A549 treated with CpdA at 1 μM for 4 hours (cell line): ENCODE results near the gene MYL4. TPM values are rescaled to one million over a fixed set of nuclear protein-coding genes. Genes with fewer than 3 reads are reported as not detected.

Source experiments
- total RNA-seq: library from RNA; stranded (reverse); fragments of 200-300 nt; extraction: Qiagen RNA extraction; gene quantifications from 5 replicates; pipeline ENCODE4 v1.2.3, GENCODE V29; 2022; ENCODE audit warnings: low read depth

MYL4 gene
- 0.15 TPM in 1 of 5 replicates, not detected in the others for total RNA-seq

GRCh38 chr17:47208744-47209488, at the start of gene MYL4:
TSS of gene MYL4 (plus strand) at chr17:47209348. CDS start at chr17:47209423, 75 bp downstream.

GRCh38 chr17:47188876-47189731, 20.0 kb upstream of the MYL4 start, which contains the start of gene CDC27:
TSS of gene CDC27 (minus strand) at chr17:47189295. CDS start at chr17:47189172, 123 bp downstream.

GRCh38 chr17:47253541-47254402, 44.6 kb downstream of the MYL4 start, which contains the start of gene ITGB3:
TSS of gene ITGB3 (plus strand) at chr17:47253827. CDS start at chr17:47253862, 35 bp downstream.

Other genes starting within 250 kb of the MYL4 start
- gene RPRML, start 230.1 kb upstream of the MYL4 start, total RNA-seq = 0.29 to 0.84 TPM (median 0.72 TPM) in 4 of 5 replicates, not detected in the other
- 67.8 to 92.8 TPM (median 82.5 TPM) in 5 replicates for gene CDC27, start 20.1 kb upstream of the MYL4 start, total RNA-seq
- gene ITGB3, start 44.5 kb downstream of the MYL4 start, total RNA-seq = 2.7 to 5.8 TPM (median 4.5 TPM) in 5 replicates
- 1.1 to 2.8 TPM (median 2.1 TPM) in 5 replicates for gene EFCAB13, start 114.6 kb downstream of the MYL4 start, total RNA-seq